Spinal cord (tissue), 10 donors: ENCODE data around the gene UBL7. TPM values are rescaled to one million over a fixed set of nuclear protein-coding genes. Genes with fewer than 3 reads are reported as not detected.
A peak's percentile ranks its signal among the peaks of the same experiment; 100 is the strongest.

Experiments used
- DNase-seq, 6 donors: peaks; one replicate each; pipeline versions ENCODE4 v3.0.0 to v3.0.0-alpha.2; 2013 to 2015; ENCODE audit warnings: low spot score in 6 of 6, low read depth in 4 of 6
- H3K27ac ChIP-seq: one replicate; pipeline ENCODE4 v1.5.1; 2013; ENCODE audit warnings: low read depth, low read length, control low read depth
- H3K27me3 ChIP-seq: one replicate; pipeline ENCODE4 v1.6.1; 2013; ENCODE audit warnings: low read length; ENCODE audit not compliant: control insufficient read depth, insufficient read depth
- H3K36me3 ChIP-seq: one replicate; pipeline ENCODE4 v1.6.1; 2013; ENCODE audit warnings: low read length; ENCODE audit not compliant: control insufficient read depth, insufficient read depth
- H3K4me1 ChIP-seq: one replicate; pipeline ENCODE4 v1.6.1; 2013; ENCODE audit warnings: low read length; ENCODE audit not compliant: control insufficient read depth, insufficient read depth
- H3K4me3 ChIP-seq: one replicate; pipeline ENCODE4 v1.5.1; 2013; ENCODE audit warnings: low read depth, low read length, control low read depth
- H3K9me3 ChIP-seq: one replicate; pipeline ENCODE4 v1.6.1; 2013; ENCODE audit warnings: low read length; ENCODE audit not compliant: control insufficient read depth, insufficient read depth
- WGBS: methylation state at CpG from one replicate; pipeline ENCODE4 v1.1.5; 2013; ENCODE audit warnings: missing lambda C conversion rate; ENCODE audit not compliant: insufficient coverage; 5-methylcytosine and 5-hydroxymethylcytosine counted together
- polyA plus RNA-seq, 2 donors: library from polyadenylated mRNA; unstranded; fragments of 120-200 nt; gene quantifications; one replicate each; pipeline ENCODE4 v1.2.1, GENCODE V29; 2013; ENCODE audit not compliant: insufficient read length in 2 of 2
- total RNA-seq, 2 donors: library from RNA; depleted of rRNA in 1 of 2; stranded (reverse); fragments of 120-200 nt in 1 of 2; fragments of >200 nt in 1 of 2; gene quantifications; one replicate each; pipeline versions ENCODE4 v1.2.3 to v1.2.4, GENCODE V29; 2013 to 2014
- donor health status: healthy.

The UBL7 gene
- total and polyA plus RNA-seq, 4 donors: 32.8 to 68.8 (median 57.1) TPM

- Histone ChIP-seq H3K27ac (no peak overlapping the region), H3K9me3 (no peaks in the 10 kb centered on the region), H3K27me3 (peaks cover 9% of the 10 kb centered on the region), H3K4me1 (peaks cover 62% of the 10 kb centered on the region), H3K4me3 (peak overlapping the region; percentile 62), H3K36me3 (no peaks in the 10 kb centered on the region)
- under 1% methylated on average over 64 of the region's 64 CpGs for WGBS
- no peak for DNase-seq
Measured at GRCh38 chr15:74432968-74433591, 27.9 kb downstream of the UBL7 start.

- Histone ChIP-seq H3K4me1 (peaks cover 67% of the 10 kb centered on the region), H3K27me3 (peaks cover 9% of the 10 kb centered on the region), H3K27ac (no peak overlapping the region), H3K4me3 (peak overlapping the region; percentile 62), H3K9me3 (no peaks in the 10 kb centered on the region), H3K36me3 (no peaks in the 10 kb centered on the region)
- WGBS: 26% methylated on average over 18 of the region's 21 CpGs
- DNase-seq: no peak
Measured at GRCh38 chr15:74432271-74432967, 28.5 kb downstream of the UBL7 start.

- H3K27ac ChIP-seq: no peak overlapping the region
- H3K9me3 ChIP-seq: no peaks in the 10 kb centered on the region
- H3K4me3 ChIP-seq: peak overlapping the region; percentile 62
- no peaks in the 10 kb centered on the region for H3K36me3 ChIP-seq
- 66% methylated on average over 8 of the region's 8 CpGs for WGBS
- peaks cover 73% of the 10 kb centered on the region for H3K4me1 ChIP-seq
- no peak for DNase-seq
- peaks cover 9% of the 10 kb centered on the region for H3K27me3 ChIP-seq
Measured at GRCh38 chr15:74431645-74432044, 29.3 kb downstream of the UBL7 start.

- WGBS: 89% methylated on average over 1 of the region's 1 CpG
- H3K4me3 ChIP-seq: no peak overlapping the region
- peaks cover 9% of the 10 kb centered on the region for H3K27me3 ChIP-seq
- no peak overlapping the region for H3K27ac ChIP-seq
- peaks cover 77% of the 10 kb centered on the region for H3K4me1 ChIP-seq
- H3K9me3 ChIP-seq: no peaks in the 10 kb centered on the region
- H3K36me3 ChIP-seq: no peaks in the 10 kb centered on the region
- DNase-seq: no peak
Measured at GRCh38 chr15:74431116-74431515, 29.8 kb downstream of the UBL7 start.

- no peak overlapping the region for H3K27ac ChIP-seq
- H3K27me3 ChIP-seq: peaks cover 9% of the 10 kb centered on the region
- peaks cover 82% of the 10 kb centered on the region for H3K4me1 ChIP-seq
Measured at GRCh38 chr15:74430510-74430951, 30.4 kb downstream of the UBL7 start.

GRCh38 chr15:74429781-74430400 lies 31.1 kb downstream of the UBL7 start:
- Histone ChIP-seq H3K27me3 (peaks cover 9% of the 10 kb centered on the region), H3K27ac (peak overlapping the region; percentile 59), H3K9me3 (no peaks in the 10 kb centered on the region), H3K4me1 (peaks cover 82% of the 10 kb centered on the region), H3K36me3 (peaks cover under 1% of the 10 kb centered on the region), H3K4me3 (peak overlapping the region; percentile 2)
- DNase-seq: no peak
- 95% methylated on average over 3 of the region's 6 CpGs for WGBS

More at GRCh38 chr15:74430510-74430951, 30.4 kb downstream of the UBL7 start:
- Histone ChIP-seq H3K4me3 (no peak overlapping the region), H3K36me3 (no peaks in the 10 kb centered on the region), H3K9me3 (no peaks in the 10 kb centered on the region)
- WGBS: 65% methylated on average over 2 of the region's 6 CpGs
- DNase-seq: no peak

- WGBS: 92% methylated on average over 10 of the region's 14 CpGs
- Histone ChIP-seq H3K9me3 (no peaks in the 10 kb centered on the region), H3K4me3 (no peak overlapping the region)
Measured at GRCh38 chr15:74428970-74429780, 31.8 kb downstream of the UBL7 start.

GRCh38 chr15:74428442-74428787 lies 32.5 kb downstream of the UBL7 start:
- no peak for DNase-seq
- no peak overlapping the region for H3K4me3 ChIP-seq
- WGBS: 87% methylated on average over 5 of the region's 5 CpGs

More at GRCh38 chr15:74428970-74429780, 31.8 kb downstream of the UBL7 start:
- H3K4me1 ChIP-seq: peaks cover 81% of the 10 kb centered on the region
- H3K27me3 ChIP-seq: peaks cover 9% of the 10 kb centered on the region
- DNase-seq: no peak
- peaks cover 4% of the 10 kb centered on the region for H3K36me3 ChIP-seq
- peak overlapping the region; percentile 59 for H3K27ac ChIP-seq

More at GRCh38 chr15:74428442-74428787, 32.5 kb downstream of the UBL7 start:
- Histone ChIP-seq H3K9me3 (no peaks in the 10 kb centered on the region), H3K27ac (peak overlapping the region; percentile 59), H3K36me3 (peaks cover 4% of the 10 kb centered on the region), H3K27me3 (peaks cover 9% of the 10 kb centered on the region), H3K4me1 (peaks cover 85% of the 10 kb centered on the region)
